ENCODE results near the gene SLC27A4.

DNA sequence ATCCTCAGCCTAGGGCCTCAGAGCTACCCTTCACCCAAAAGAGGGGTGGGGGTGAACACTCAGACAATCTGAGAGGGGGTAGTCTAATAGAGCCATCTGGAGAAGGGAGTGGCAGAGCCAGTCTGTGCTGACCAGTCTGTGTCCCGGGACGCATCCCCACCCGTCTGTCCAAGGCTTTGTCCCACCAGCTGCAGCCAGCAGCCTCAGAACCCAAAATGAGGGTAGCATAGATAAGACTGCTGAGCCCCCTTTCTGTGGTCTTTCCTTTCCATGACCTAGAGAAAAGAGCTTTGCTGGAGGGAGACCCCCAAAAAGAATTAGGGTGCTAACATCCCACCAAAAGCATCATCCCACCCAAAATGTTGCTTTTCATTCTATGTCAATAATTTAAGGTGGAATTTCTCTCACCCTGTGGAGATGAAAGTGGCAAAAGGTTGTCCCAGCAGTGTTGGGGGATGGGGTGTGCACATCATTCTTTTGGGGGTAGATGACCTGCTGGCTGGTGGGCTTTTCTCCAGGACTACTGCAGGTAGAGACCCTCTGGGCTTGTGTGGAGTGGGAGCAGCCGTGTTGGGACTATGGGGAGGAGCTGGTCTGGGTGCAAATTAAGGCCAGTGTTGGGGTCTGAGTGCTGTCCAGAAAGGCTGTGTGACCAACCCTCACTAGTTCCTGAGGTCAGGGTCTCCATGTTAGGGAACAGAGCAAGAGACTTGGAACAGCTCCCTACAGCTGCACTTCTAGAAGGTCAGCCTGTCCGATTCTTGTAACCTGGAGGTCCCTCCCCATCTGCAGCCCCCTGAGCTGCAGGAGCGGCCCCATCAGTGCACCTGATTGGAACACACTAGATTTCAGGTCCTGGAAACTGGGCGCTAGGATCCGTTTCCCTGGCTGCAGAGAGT lies 50.7 kb downstream of the SLC27A4 start:
- TF ChIP-seq, protein P1, sequence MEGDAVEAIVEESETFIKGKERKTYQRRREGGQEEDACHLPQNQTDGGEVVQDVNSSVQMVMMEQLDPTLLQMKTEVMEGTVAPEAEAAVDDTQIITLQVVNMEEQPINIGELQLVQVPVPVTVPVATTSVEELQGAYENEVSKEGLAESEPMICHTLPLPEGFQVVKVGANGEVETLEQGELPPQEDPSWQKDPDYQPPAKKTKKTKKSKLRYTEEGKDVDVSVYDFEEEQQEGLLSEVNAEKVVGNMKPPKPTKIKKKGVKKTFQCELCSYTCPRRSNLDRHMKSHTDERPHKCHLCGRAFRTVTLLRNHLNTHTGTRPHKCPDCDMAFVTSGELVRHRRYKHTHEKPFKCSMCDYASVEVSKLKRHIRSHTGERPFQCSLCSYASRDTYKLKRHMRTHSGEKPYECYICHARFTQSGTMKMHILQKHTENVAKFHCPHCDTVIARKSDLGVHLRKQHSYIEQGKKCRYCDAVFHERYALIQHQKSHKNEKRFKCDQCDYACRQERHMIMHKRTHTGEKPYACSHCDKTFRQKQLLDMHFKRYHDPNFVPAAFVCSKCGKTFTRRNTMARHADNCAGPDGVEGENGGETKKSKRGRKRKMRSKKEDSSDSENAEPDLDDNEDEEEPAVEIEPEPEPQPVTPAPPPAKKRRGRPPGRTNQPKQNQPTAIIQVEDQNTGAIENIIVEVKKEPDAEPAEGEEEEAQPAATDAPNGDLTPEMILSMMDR (IDR thresholded peaks at IDR 0.05): no peak
- no peak for TF ChIP-seq POLR2A (IDR thresholded peaks at IDR 0.05)

Measured in heart left ventricle (tissue), 13 donors.